ENCODE data around the gene RPRD1B. TPM values are rescaled to one million over a fixed set of nuclear protein-coding genes. Genes with fewer than 3 reads are reported as not detected.

The RPRD1B gene
- total and polyA plus RNA-seq, 2 of the 13 experiments (the other 11 are each of a cell fraction or from before 2014, with no cell fraction given): 31.1 to 41.5 TPM

DNA sequence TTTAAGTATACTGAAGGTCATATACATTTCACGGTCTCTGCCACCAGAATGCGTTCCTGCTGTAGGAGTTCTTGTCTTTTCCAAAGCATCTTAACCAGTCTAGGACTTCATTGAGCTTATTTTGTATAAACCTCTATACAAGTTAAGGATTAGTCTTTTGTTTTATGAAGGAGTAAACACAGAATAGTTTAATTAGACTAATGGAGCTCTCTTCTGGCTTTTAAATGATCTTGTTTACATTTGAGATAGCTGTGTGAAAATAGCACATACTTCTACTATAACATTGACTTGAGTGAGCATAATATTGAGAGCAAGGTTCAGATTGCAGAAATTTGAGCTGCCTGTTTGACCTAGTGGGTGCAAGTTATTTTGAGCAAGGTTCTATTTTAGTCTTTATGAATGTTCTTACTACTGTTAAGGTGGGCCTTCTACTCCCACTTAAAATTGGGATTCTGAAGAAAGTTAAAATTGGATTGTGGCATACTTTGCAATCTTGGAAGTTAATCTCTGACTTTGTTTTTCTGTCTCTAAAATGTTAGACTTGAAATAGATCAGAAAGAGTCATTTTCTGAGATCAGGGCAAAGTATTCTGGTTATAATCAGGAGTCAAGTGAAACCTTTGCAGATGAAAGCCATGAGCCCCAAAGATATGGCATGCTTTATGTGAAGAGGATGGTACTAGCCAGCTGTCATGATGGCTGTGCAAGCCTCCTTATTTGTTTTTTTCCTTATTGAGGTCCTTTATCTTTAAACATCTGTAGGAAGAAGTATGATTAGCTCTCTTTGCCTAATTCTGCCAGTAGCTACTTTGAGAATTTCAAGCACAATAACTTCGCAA, 41.8 kb downstream of the RPRD1B start (continued):
- TF ChIP-seq MEF2D (CRISPR knock-in tag; IDR thresholded peaks at IDR 0.05) (peak; percentile 85), SIX1 (CRISPR knock-in tag; IDR thresholded peaks at IDR 0.05; ENCODE audit: borderline replicate concordance) (peak; percentile 98), SOX5 (CRISPR knock-in tag; IDR thresholded peaks at IDR 0.05; ENCODE audit: borderline replicate concordance) (peak; percentile 60; the same call in 1 of the 2 replicates), HNF4A (CRISPR knock-in tag; IDR thresholded peaks at IDR 0.05) (peak; percentile 87), ERF (CRISPR knock-in tag; IDR thresholded peaks at IDR 0.05) (no peak; the same call in 1 of the 2 replicates), MYNN (CRISPR knock-in tag; IDR thresholded peaks at IDR 0.05; ENCODE audit: low read depth) (no peak), LCORL (IDR thresholded peaks at IDR 0.05) (no peak), LCORL (CRISPR knock-in tag; IDR thresholded peaks at IDR 0.05) (peak; percentile 77; the same call in 1 of the 2 replicates), ARID2 (CRISPR knock-in tag; IDR thresholded peaks at IDR 0.05; ENCODE audit: borderline replicate concordance) (0 out of 2 replicates have a peak, but pooled peaks have one; percentile 58), ZKSCAN5 (CRISPR knock-in tag; IDR thresholded peaks at IDR 0.05) (no peak), PPARG (CRISPR knock-in tag; conservative IDR thresholded peaks at IDR 0.05) (peak; percentile 93), SMYD3 (CRISPR knock-in tag; IDR thresholded peaks at IDR 0.05) (no peak; the same call in 1 of the 2 replicates)
- TF ChIP-seq, protein P1, sequence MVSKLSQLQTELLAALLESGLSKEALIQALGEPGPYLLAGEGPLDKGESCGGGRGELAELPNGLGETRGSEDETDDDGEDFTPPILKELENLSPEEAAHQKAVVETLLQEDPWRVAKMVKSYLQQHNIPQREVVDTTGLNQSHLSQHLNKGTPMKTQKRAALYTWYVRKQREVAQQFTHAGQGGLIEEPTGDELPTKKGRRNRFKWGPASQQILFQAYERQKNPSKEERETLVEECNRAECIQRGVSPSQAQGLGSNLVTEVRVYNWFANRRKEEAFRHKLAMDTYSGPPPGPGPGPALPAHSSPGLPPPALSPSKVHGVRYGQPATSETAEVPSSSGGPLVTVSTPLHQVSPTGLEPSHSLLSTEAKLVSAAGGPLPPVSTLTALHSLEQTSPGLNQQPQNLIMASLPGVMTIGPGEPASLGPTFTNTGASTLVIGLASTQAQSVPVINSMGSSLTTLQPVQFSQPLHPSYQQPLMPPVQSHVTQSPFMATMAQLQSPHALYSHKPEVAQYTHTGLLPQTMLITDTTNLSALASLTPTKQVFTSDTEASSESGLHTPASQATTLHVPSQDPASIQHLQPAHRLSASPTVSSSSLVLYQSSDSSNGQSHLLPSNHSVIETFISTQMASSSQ (IDR thresholded peaks at IDR 0.05; ENCODE audit: low read depth): no peak
- TF ChIP-seq, protein P1 (CRISPR knock-in tag; IDR thresholded peaks at IDR 0.05; ENCODE audit: borderline replicate concordance): no peak
- TF ChIP-seq, protein P2, sequence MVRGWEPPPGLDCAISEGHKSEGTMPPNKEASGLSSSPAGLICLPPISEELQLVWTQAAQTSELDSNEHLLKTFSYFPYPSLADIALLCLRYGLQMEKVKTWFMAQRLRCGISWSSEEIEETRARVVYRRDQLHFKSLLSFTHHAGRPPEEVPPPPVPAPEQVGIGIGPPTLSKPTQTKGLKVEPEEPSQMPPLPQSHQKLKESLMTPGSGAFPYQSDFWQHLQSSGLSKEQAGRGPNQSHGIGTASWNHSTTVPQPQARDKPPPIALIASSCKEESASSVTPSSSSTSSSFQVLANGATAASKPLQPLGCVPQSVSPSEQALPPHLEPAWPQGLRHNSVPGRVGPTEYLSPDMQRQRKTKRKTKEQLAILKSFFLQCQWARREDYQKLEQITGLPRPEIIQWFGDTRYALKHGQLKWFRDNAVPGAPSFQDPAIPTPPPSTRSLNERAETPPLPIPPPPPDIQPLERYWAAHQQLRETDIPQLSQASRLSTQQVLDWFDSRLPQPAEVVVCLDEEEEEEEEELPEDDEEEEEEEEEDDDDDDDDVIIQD (CRISPR knock-in tag; IDR thresholded peaks at IDR 0.05; ENCODE audit: low read depth): no peak
